HCT116 (cell line): Measurements from ENCODE around the gene ACSF2. TPM values are rescaled to one million over a fixed set of nuclear protein-coding genes. Genes with fewer than 3 reads are reported as not detected.

Experiments
- ATAC-seq: fragments of 200-7000 bp; cut with Tn5 transposase; 2 replicates; pipeline ENCODE4 v1.9.1; 2020; ENCODE audit warnings: mild to moderate bottlenecking, moderate library complexity
- BruUV-seq: library from RNA; stranded (reverse); fragments of 400-500 nt; replicated peaks from 2 replicates; lab custom pipeline; 2021; lab: Mats Ljungman, UMichigan
- CTCF ChIA-PET: fragments of 300-600 bp; sonication (Branson Sonifier 250); formaldehyde crosslinking; loops from one replicate; lab custom pipeline; 2021; ENCODE audit warnings: antibody characterized with exemption; lab: Charles Lee
- POLR2A ChIA-PET: fragments of 300-600, 350-600 bp; sonication (Branson Sonifier 250); formaldehyde crosslinking; loops from one replicate; lab custom pipeline; 2021; ENCODE audit warnings: antibody characterized with exemption; lab: Charles Lee
- RAD21 ChIA-PET, 2 experiments: fragments of 300-600 bp; sonication (Branson Sonifier 250); formaldehyde crosslinking; loops; one replicate each; lab custom pipeline; 2023; ENCODE audit warnings: low total read pairs in 2 of 2; ENCODE audit not compliant: uncharacterized antibody in 2 of 2, unreplicated experiment in 2 of 2, low non-redundant PET in 1 of 2; lab: Charles Lee
- DNase-seq: peaks from one replicate; pipeline ENCODE4 v3.0.0-alpha.2; 2010; ENCODE audit warnings: low read depth, low spot score
- H2AFZ ChIP-seq: fragments of 200-600 bp; shearing (Covaris generic), sonication (generic); 2 replicates; pipeline ENCODE4 v1.6.1; 2017; ENCODE audit warnings: low read depth, mixed run types, mixed read lengths, antibody characterized with exemption, low read length; ENCODE audit not compliant: poor library complexity, severe bottlenecking
- H3K27ac ChIP-seq: 2 replicates; pipeline ENCODE4 v1.5.1; 2012; ENCODE audit warnings: low read depth, low read length
- H3K27me3 ChIP-seq: fragments of 200-600 bp; sonication (generic); 2 replicates; pipeline ENCODE4 v1.6.1; 2016; ENCODE audit warnings: mixed run types, low read length, mixed read lengths; ENCODE audit not compliant: insufficient read depth
- H3K36me3 ChIP-seq, 2 experiments: fragments of 200-500 bp in 1 of 2; fragments of 200-600 bp in 1 of 2; sonication (Bioruptor generic) in 1 of 2; sonication (generic) in 1 of 2; 2 replicates each; pipeline versions ENCODE4 v1.5.1 to v1.6.1; 2014 to 2016; ENCODE audit warnings: low read length in 2 of 2, inconsistent platforms in 1 of 2, mixed read lengths in 1 of 2, mixed run types in 1 of 2; ENCODE audit not compliant: insufficient read depth in 2 of 2, control insufficient read depth in 1 of 2
- H3K4me1 ChIP-seq, 2 experiments: fragments of 200-600 bp in 1 of 2; sonication (generic) in 1 of 2; 2 replicates each; pipeline versions ENCODE4 v1.5.1 to v1.6.1; 2012 to 2017; ENCODE audit warnings: low read length in 2 of 2, inconsistent platforms in 1 of 2, mild to moderate bottlenecking in 1 of 2, mixed read lengths in 1 of 2, mixed run types in 1 of 2, moderate library complexity in 1 of 2; ENCODE audit not compliant: insufficient read depth in 2 of 2, control insufficient read depth in 1 of 2
- H3K4me2 ChIP-seq: fragments of 200-600 bp; sonication (generic); 2 replicates; pipeline ENCODE4 v1.6.1; 2017; ENCODE audit warnings: mixed run types, low read length, mixed read lengths
- H3K4me3 ChIP-seq, 2 experiments: fragments of 200-600 bp in 1 of 2; sonication (generic) in 1 of 2; replicated peaks in 1 of 2; 2 replicates each; pipeline ENCODE4 v1.5.1; 2011 to 2016; ENCODE audit warnings: low read length in 2 of 2, control low read depth in 1 of 2, low read depth in 1 of 2, mild to moderate bottlenecking in 1 of 2, mixed read lengths in 1 of 2, mixed run types in 1 of 2
- H3K79me2 ChIP-seq: fragments of 200-600 bp; sonication (generic); 2 replicates; pipeline ENCODE4 v1.6.1; 2017; ENCODE audit warnings: mild to moderate bottlenecking, mixed run types, low read length, moderate library complexity, mixed read lengths; ENCODE audit not compliant: insufficient read depth
- H3K9ac ChIP-seq: fragments of 200-600 bp; sonication (generic); 2 replicates; pipeline ENCODE4 v1.6.1; 2016; ENCODE audit warnings: low read length, mixed read lengths
- H3K9me2 ChIP-seq: fragments of 200-600 bp; sonication (generic), shearing (Covaris generic); 2 replicates; pipeline ENCODE4 v1.6.1; 2017; ENCODE audit warnings: mixed run types, mild to moderate bottlenecking, moderate library complexity; ENCODE audit not compliant: insufficient read depth
- H3K9me3 ChIP-seq, 2 experiments: fragments of 200-500 bp in 1 of 2; fragments of 200-600 bp in 1 of 2; sonication (Bioruptor generic) in 1 of 2; sonication (generic) in 1 of 2; 2 replicates each; pipeline ENCODE4 v1.6.1; 2014 to 2017; ENCODE audit warnings: low read length in 2 of 2, mixed read lengths in 2 of 2, inconsistent platforms in 1 of 2, low read depth in 1 of 2, mild to moderate bottlenecking in 1 of 2, mixed run types in 1 of 2, moderate library complexity in 1 of 2; ENCODE audit not compliant: control insufficient read depth in 1 of 2, insufficient read depth in 1 of 2
- H4K20me1 ChIP-seq: fragments of 200-600 bp; sonication (generic), shearing (Covaris generic); 2 replicates; pipeline ENCODE4 v1.6.1; 2017; ENCODE audit warnings: mixed run types, mild to moderate bottlenecking, moderate library complexity; ENCODE audit not compliant: insufficient read depth
- ATF3 ChIP-seq: IDR thresholded peaks from 2 replicates; pipeline ENCODE4 v1.6.1; 2012
- CBX3 ChIP-seq: IDR thresholded peaks from 2 replicates; pipeline ENCODE4 v1.6.1; 2012; ENCODE audit warnings: low read depth
- EGR1 ChIP-seq: IDR thresholded peaks from 2 replicates; pipeline ENCODE4 v1.6.1; 2012; ENCODE audit warnings: low read depth
- EZH2 ChIP-seq: fragments of 200-600 bp; sonication (generic); IDR thresholded peaks from 2 replicates; pipeline ENCODE4 v1.6.1; 2017; ENCODE audit warnings: antibody characterized with exemption, mixed run types
- EZH2phosphoT487 ChIP-seq: fragments of 200-600 bp; IDR thresholded peaks from 2 replicates; pipeline ENCODE4 v1.6.1; 2018; ENCODE audit warnings: antibody characterized with exemption, borderline replicate concordance
- RAD21 ChIP-seq: IDR thresholded peaks from 2 replicates; pipeline ENCODE4 v1.6.1; 2012; ENCODE audit warnings: low read depth, mild to moderate bottlenecking
- SIN3A ChIP-seq: IDR thresholded peaks from 2 replicates; pipeline ENCODE4 v1.6.1; 2012; ENCODE audit warnings: low read depth
- SRF ChIP-seq: IDR thresholded peaks from 2 replicates; pipeline ENCODE4 v1.6.1; 2012; ENCODE audit warnings: low read depth
- TCF7L2 ChIP-seq: IDR thresholded peaks from 2 replicates; pipeline ENCODE4 v1.7.0; 2011; ENCODE audit warnings: borderline replicate concordance, inconsistent platforms; ENCODE audit not compliant: insufficient read depth, insufficient read length; ENCODE audit errors: extremely low read depth
- YY1 ChIP-seq: IDR thresholded peaks from 2 replicates; pipeline ENCODE4 v1.6.1; 2011; ENCODE audit warnings: low read length, low read depth, moderate library complexity, mild to moderate bottlenecking; ENCODE audit not compliant: insufficient replicate concordance; ENCODE audit errors: extremely low read depth
- ZBTB33 ChIP-seq: IDR thresholded peaks from 2 replicates; pipeline ENCODE4 v1.6.1; 2011; ENCODE audit warnings: mild to moderate bottlenecking, low read length, moderate library complexity; ENCODE audit not compliant: insufficient replicate concordance; ENCODE audit errors: extremely low read depth
- ZNF274 ChIP-seq: fragments of 200-500 bp; sonication (Bioruptor generic); IDR thresholded peaks from 2 replicates; pipeline ENCODE4 v1.6.1; 2014; ENCODE audit warnings: mild to moderate bottlenecking, low read depth, low read length, inconsistent platforms
- intact Hi-C: fragments of 100-400 bp; cut with micrococcal nuclease; formaldehyde crosslinking; loops from 2 replicates; pipeline ENCODE4 v1.10.0; 2022
- total RNA-seq: library from RNA; stranded (reverse); gene quantifications from one replicate; pipeline ENCODE4 v1.2.1, GENCODE V29; 2021; ENCODE audit not compliant: unreplicated experiment
- TF ChIP-seq, protein P1 (sequence below): IDR thresholded peaks from 2 replicates; pipeline ENCODE4 v1.6.1; 2012; ENCODE audit warnings: low read depth

Gene ACSF2
- total RNA-seq, 1 experiment from 2014 or later: 52.4 TPM

DNA sequence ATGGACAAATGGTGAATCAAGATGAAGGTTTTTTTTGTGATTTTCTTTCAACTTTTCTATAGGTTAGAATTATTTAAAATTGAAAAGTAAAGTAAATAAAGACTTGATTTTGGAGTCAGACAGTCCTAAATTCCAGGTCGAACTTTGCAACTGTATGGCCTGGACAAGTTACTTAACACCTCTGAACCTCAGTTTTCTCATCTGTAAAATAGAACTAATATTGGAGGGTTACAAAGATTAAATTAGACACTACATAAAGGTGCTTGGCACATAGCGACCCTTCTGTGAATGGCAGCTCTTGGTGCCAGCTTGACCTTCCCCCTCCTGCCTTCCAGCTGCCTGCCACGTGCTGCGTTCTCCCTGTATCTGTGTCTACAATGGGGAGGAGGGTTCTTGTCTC, 55.6 kb downstream of the ACSF2 start:
- Histone ChIP-seq H2AFZ (no peak overlapping the region), H3K4me1 (peaks cover 21 to 42% of the 10 kb centered on the region in 2 experiments), H3K36me3 (peaks cover 24 to 41% of the 10 kb centered on the region in 2 experiments), H3K4me3 (no peak overlapping the region), H3K9me3 (no peaks in the 10 kb centered on the region), H3K27ac (peak overlapping the region; percentile 63; the same call in 1 of the 2 replicates), H3K27me3 (no peaks in the 10 kb centered on the region), H4K20me1 (no peaks in the 10 kb centered on the region), H3K79me2 (peaks cover 26% of the 10 kb centered on the region), H3K4me2 (no peak overlapping the region), H3K9me2 (no peaks in the 10 kb centered on the region), H3K9ac (peak overlapping the region; percentile 55; the same call in 1 of the 2 replicates)
- TF ChIP-seq EGR1 (no peak), CBX3 (no peak), ATF3 (no peak), SIN3A (no peak), SRF (no peak), YY1 (no peak), EZH2phosphoT487 (no peak), EZH2 (no peak), ZBTB33 (no peak), RAD21 (no peak), ZNF274 (no peak), TCF7L2 (no peak)
- TF ChIP-seq, protein P1, sequence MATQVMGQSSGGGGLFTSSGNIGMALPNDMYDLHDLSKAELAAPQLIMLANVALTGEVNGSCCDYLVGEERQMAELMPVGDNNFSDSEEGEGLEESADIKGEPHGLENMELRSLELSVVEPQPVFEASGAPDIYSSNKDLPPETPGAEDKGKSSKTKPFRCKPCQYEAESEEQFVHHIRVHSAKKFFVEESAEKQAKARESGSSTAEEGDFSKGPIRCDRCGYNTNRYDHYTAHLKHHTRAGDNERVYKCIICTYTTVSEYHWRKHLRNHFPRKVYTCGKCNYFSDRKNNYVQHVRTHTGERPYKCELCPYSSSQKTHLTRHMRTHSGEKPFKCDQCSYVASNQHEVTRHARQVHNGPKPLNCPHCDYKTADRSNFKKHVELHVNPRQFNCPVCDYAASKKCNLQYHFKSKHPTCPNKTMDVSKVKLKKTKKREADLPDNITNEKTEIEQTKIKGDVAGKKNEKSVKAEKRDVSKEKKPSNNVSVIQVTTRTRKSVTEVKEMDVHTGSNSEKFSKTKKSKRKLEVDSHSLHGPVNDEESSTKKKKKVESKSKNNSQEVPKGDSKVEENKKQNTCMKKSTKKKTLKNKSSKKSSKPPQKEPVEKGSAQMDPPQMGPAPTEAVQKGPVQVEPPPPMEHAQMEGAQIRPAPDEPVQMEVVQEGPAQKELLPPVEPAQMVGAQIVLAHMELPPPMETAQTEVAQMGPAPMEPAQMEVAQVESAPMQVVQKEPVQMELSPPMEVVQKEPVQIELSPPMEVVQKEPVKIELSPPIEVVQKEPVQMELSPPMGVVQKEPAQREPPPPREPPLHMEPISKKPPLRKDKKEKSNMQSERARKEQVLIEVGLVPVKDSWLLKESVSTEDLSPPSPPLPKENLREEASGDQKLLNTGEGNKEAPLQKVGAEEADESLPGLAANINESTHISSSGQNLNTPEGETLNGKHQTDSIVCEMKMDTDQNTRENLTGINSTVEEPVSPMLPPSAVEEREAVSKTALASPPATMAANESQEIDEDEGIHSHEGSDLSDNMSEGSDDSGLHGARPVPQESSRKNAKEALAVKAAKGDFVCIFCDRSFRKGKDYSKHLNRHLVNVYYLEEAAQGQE: no peak
- ATAC-seq (no peak), DNase-seq (no peak)
- ChIA-PET RAD21 (no interaction called here), CTCF (interaction anchor here (0.7 to 2.5 kb wide), 8 partner anchors 19 to 213 kb away, joined by 3 to 16 read pairs (median 3); no protein-coding TSS in a partner anchor), POLR2A (interaction anchor here (1.3 kb wide), 1 partner anchor 61 kb away, joined by 5 read pairs; no protein-coding TSS in a partner anchor)
- BruUV-seq: no TSS peak
- intact Hi-C loops: loop anchor here (1.0 to 2.0 kb wide), 8 partner anchors 53 to 469 kb away; partner anchors contain the start of gene SPATA20
